Activated T-cell treated with anti-CD3 and anti-CD28 coated beads, Interleukin-2, amount 50 U/mL, for 24 hours (primary cell): ENCODE results near the gene BID.

ENCODE experiments used
- DNase-seq: peaks from one replicate; pipeline ENCODE4 v3.0.0-alpha.2; 2020
- H3K27ac Mint-ChIP-seq: 2 replicates; pipeline ENCODE4 v1.8.0; 2020; ENCODE audit warnings: mild to moderate bottlenecking, mixed read lengths
- H3K27me3 Mint-ChIP-seq: 2 replicates; pipeline ENCODE4 v1.8.0; 2020; ENCODE audit warnings: mixed read lengths
- H3K36me3 Mint-ChIP-seq: 2 replicates; pipeline ENCODE4 v1.8.0; 2020; ENCODE audit warnings: low read depth, mixed read lengths
- H3K4me1 Mint-ChIP-seq: 2 replicates; pipeline ENCODE4 v1.8.0; 2020; ENCODE audit warnings: low read depth, mixed read lengths
- H3K4me3 Mint-ChIP-seq: 2 replicates; pipeline ENCODE4 v1.8.0; 2020; ENCODE audit warnings: mild to moderate bottlenecking, moderate library complexity, mixed read lengths
- H3K9me3 Mint-ChIP-seq: 2 replicates; pipeline ENCODE4 v1.8.0; 2020; ENCODE audit warnings: mixed read lengths

Gene BID

DNA sequence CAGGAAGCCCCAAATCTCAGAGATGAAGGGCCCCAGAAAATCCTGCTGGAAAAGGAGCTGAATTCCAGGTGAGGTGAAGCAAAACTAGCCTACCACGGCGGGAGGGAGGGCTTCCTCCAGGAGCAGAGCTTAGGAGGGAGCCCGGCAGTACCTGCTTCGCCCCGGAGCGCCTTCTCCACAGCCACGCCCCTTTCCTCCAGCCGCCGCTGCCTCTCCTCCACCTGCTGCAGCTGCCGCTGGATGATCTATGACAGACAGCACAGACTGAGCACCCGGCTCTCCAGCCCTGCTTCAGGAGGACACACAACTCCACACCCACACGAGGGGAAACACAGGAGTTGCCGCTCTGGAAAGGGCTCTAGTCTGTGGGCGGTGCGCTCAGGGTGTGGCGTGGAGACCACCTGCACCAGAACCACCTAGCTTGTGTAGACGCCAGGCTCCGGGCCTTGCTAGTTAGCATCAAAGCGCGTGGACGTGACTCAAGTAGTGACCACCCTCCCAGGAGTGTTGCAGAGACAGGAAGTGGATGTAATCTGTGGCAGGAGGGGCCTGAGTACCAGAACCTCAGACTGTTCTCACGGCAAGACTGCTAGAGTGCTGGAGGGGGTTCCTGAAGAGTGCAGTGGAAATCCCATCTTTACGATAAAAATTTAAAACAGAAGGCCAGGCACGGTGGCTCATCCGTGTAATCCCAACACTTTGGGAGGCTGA, 34.6 kb upstream of the BID start:
- H3K9me3 Mint-ChIP-seq: no peaks in the 10 kb centered on the region
- H3K4me1 Mint-ChIP-seq: no peaks in the 10 kb centered on the region
- DNase-seq: no peak
- H3K27me3 Mint-ChIP-seq: no peaks in the 10 kb centered on the region
- H3K36me3 Mint-ChIP-seq: peaks cover 73% of the 10 kb centered on the region
- H3K4me3 Mint-ChIP-seq: no peak overlapping the region
- no peak overlapping the region for H3K27ac Mint-ChIP-seq

DNA sequence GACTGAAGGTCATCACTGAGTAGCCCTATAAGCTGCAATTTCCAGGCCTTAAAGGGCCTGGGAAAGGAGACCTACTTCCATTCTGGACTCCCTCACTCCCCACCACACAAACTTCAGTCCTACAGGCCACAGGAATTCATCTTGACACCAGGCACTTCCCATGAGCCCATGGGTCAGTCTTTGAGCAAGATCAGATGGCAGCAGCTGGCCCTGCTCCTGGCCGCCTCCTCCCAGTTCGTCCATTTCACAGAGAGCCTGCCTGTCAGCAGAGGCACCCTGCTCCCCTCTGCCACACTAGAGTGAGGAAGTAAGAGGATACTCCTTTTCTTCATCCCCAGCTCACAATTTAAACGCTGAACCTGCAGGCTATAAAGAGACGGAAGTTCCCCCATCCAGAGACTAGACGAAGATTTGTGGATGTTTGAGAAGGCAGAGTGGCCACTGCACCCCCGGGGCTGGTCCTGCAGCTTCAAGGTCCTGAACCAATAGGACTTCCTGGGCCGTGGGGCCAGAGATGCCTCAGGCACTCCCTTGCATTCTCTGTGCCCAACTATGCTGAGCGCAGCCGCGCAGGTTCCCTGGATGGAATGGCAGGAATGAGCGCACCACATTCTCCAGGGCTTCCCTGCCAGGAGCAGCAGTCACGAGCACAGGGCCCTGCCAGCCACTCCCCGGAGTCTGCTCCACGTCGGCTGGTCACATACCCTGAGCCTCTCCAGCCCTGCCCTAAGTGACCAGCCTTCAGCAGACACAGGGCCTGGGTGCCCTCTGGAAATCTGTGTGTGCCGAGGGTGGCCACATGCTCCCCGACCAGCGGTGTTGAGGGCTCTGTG, 33.5 kb upstream of the BID start:
- no peak overlapping the region for H3K4me3 Mint-ChIP-seq
- peaks cover 64% of the 10 kb centered on the region for H3K36me3 Mint-ChIP-seq
- no peak overlapping the region for H3K27ac Mint-ChIP-seq
- DNase-seq: no peak
- H3K4me1 Mint-ChIP-seq: no peaks in the 10 kb centered on the region
- no peaks in the 10 kb centered on the region for H3K27me3 Mint-ChIP-seq
- no peaks in the 10 kb centered on the region for H3K9me3 Mint-ChIP-seq

DNA sequence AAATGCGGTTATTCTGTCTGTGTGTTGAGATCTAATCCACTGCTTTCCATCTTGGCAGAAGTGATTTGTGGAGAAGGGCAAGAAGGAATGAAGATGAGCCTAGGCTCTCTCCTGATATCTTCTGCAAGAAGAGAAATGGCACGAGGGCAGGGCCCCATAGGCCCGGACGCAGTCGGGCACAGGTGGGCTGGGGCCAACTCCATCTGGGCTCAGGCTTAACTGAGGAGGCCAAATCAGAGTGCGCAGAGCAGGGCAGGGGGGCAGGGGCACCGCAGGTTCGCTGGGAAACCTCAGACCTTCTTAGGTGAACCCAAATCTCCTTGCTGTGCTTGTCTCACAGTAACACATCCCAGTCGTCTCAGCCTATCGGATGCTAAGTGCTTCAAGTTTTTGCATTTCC, 32.8 kb upstream of the BID start:
- H3K27ac Mint-ChIP-seq: no peak overlapping the region
- no peaks in the 10 kb centered on the region for H3K27me3 Mint-ChIP-seq
- no peaks in the 10 kb centered on the region for H3K9me3 Mint-ChIP-seq
- H3K4me3 Mint-ChIP-seq: no peak overlapping the region
- peaks cover 60% of the 10 kb centered on the region for H3K36me3 Mint-ChIP-seq
- no peaks in the 10 kb centered on the region for H3K4me1 Mint-ChIP-seq
- no peak for DNase-seq

DNA sequence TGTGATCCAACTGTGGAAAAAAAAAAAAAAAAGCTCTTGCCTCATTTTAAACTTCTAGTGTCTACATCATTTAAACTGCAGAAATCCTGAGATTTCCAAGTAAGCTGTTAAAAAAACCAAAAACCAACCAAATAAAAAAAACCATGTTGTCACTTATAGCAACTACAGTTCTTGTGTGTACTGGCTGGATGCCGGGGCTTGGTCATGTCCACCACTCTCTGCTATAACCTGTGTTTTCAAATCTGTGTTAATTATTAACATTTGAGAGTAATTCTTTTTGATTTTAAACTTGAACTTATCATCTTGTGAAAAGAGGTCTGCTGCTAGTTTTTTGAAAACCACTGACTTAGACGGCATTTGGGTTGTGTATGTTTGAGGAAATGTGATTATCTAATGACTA, 32.2 kb upstream of the BID start:
- no peaks in the 10 kb centered on the region for H3K4me1 Mint-ChIP-seq

DNA sequence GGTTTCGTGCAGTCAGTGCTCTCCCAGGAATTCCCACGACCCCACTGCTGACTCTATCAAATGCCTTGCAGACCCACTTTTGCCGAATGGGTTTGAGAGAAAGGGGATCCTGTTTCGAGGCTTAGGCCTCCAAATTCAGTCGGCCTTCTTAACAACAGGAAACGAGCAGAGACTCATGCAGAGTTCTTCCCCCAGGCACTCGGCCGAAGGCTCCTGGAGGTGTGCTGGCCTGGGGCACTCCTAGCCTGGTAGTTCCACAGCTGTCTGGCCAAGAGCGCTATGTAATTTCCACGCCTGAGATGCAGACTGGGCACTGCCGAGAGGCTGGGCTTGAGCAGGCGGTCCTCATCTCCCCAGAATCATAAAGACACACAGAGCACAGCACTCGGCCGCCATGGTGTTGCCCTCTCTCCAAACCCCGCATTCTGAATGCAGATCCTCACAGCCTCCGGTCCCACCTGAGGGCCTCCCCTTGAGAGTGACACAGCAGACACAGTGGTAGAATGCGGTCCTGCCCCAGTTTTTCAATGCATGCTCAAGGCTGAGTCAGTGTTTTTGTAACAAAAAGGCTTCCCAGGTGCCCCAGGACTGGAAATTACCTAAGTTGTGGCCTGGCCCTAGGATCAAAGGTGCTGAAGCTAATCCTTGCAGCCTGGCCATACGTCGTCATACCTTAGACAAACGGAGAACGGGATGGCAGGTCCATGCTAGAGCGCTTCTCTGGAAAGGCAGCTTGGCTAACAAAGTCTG, 30.2 kb upstream of the BID start:
- Mint-ChIP-seq H3K9me3 (no peaks in the 10 kb centered on the region), H3K36me3 (peaks cover 43% of the 10 kb centered on the region), H3K27ac (no peak overlapping the region), H3K4me3 (no peak overlapping the region), H3K27me3 (no peaks in the 10 kb centered on the region), H3K4me1 (no peaks in the 10 kb centered on the region)
- no peak for DNase-seq

More for the DNA sequence above, 32.2 kb upstream of the BID start:
- Mint-ChIP-seq H3K36me3 (peaks cover 55% of the 10 kb centered on the region), H3K4me3 (no peak overlapping the region), H3K9me3 (no peaks in the 10 kb centered on the region), H3K27me3 (no peaks in the 10 kb centered on the region), H3K27ac (no peak overlapping the region)
- DNase-seq: no peak

DNA sequence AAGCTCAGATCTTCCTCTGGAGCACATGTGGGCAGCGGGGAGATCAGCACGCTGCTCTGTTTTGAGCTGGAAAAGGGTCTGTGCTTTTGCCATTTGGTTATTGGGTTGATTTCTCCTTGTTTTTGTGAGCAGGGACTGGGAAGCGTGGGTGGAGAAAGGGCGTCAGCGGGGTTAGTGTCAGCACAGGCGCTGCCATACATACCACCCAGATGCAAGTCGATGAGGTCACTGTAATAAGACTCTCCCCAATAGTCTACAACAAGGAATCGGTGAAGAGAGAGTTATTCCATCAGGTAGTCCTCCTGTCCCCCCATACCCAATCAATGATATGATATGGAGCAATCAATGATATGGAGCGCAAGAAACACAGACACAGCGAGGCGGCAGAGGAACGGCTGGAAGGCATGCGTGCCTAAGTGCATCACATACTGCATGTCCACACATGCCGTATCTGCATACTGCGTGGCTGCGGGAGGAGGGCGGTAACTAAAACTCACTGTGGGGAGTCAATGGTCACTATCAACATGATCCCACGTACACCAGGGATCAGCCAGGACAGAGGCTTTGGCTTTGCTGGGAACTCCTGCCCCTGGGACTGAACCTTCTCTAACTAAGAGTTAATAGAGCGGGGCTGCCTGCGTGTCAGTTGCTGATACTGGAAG, 29.5 kb upstream of the BID start:
- Mint-ChIP-seq H3K36me3 (peaks cover 38% of the 10 kb centered on the region), H3K27me3 (no peaks in the 10 kb centered on the region), H3K9me3 (no peaks in the 10 kb centered on the region), H3K4me1 (no peaks in the 10 kb centered on the region), H3K27ac (no peak overlapping the region), H3K4me3 (no peak overlapping the region)
- no peak for DNase-seq

DNA sequence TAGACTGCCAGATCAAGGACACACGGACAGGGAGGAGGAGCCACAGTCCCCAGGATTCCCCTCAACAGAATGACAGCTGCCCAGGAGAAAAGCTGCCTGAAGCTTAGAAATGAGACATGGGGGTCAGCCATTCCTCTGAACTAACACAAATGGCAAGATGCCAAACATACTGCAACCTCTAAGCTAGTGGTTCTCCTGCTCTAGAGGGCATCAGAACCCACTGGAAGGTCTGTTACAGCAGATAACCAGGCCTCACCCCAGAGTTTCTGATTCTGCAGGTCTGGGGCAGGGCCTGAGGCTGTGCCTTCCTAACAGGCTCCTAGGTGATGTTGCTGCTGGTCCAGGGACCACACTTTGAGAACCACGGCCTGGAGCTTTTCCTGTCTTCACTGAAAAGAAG, 28.6 kb upstream of the BID start:
- Mint-ChIP-seq H3K27me3 (no peaks in the 10 kb centered on the region), H3K27ac (no peak overlapping the region), H3K9me3 (no peaks in the 10 kb centered on the region), H3K36me3 (peaks cover 31% of the 10 kb centered on the region), H3K4me3 (no peak overlapping the region), H3K4me1 (peaks cover 4% of the 10 kb centered on the region)
- no peak for DNase-seq

DNA sequence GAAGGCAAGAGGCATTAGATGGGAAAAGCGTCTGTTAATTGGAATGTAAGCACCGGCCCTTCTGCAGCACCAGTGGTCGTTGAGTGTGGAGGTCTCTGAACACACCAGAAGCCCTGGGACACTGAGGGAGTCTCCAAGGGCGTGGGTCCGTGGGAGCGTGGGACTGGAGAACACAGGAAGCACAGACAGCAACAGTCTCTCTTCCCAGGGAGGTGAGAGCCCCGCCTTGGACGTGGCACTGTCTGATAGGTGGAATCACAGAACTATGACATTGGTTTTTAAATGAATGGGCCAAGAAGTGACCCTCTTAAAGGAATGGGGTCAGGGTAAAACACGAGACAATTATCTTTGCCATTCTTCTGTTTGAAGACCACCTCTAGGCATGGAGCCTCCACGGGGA, 28.1 kb upstream of the BID start:
- no peak overlapping the region for H3K27ac Mint-ChIP-seq
- peaks cover 4% of the 10 kb centered on the region for H3K4me1 Mint-ChIP-seq
- no peak overlapping the region for H3K4me3 Mint-ChIP-seq
- no peaks in the 10 kb centered on the region for H3K27me3 Mint-ChIP-seq
- peaks cover 27% of the 10 kb centered on the region for H3K36me3 Mint-ChIP-seq
- no peak for DNase-seq
- no peaks in the 10 kb centered on the region for H3K9me3 Mint-ChIP-seq

DNA sequence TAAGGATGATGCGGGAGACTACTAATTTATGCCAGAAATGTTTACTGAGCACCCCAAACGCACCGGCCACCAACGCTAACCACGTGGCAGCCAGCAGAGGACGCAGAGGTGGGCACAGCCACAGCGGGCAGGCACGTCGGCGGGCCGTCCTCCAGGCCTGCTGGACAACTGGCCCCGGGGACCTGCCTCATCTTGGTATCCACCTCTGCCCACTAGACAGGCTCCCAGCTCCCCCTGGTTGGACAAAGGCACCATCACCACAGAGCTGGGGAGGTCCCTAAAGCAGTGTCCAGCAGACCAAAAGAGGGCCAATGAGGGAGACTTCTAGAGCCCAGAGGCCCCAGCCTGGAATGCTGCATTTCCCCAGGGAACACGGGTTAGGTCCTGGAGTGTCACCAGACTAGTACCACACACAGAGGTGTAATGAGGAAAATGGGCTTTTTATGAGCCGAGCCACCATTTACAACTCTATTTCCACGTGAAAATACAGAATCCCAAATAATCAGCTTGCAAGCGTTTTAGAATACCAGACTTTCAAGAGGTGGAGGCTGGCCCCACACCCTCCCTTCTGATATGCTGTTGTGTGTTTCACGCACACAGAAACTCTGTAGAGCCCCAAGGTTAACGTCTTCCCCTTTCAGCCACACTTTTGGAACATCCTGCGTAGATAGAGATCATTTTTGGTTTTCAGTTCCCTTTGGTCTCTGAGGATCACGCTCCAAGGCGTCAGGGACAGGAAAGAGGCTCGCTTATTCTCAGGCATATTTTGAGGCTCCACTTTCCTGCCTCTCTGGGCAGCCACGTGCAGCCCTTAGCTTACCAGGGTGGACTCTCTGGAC, 23.7 kb upstream of the BID start:
- no peaks in the 10 kb centered on the region for H3K9me3 Mint-ChIP-seq
- H3K27me3 Mint-ChIP-seq: no peaks in the 10 kb centered on the region
- no peak for DNase-seq
- peaks cover 4% of the 10 kb centered on the region for H3K4me1 Mint-ChIP-seq
- no peaks in the 10 kb centered on the region for H3K36me3 Mint-ChIP-seq
- H3K4me3 Mint-ChIP-seq: no peak overlapping the region
- H3K27ac Mint-ChIP-seq: no peak overlapping the region

DNA sequence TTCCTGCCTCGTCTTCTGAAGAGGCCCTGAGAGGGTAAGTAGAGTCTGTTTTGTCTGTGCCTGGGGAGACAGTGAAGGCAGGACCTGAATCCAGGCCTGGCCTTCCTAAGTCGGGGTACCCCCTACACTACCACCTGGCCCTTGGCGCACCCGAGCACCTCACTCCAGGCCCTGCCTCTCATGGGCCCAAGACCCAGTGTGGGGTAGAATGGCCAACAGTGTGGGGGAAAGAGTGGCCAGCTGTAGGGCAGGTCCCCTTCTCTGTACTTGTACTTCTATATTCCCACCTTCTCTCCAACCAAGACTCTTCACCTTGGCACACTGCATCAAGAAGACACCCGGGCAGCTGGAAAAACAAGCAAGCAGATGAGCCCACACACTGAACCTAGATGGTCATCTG, 22.4 kb upstream of the BID start:
- H3K27me3 Mint-ChIP-seq: no peaks in the 10 kb centered on the region
- H3K9me3 Mint-ChIP-seq: no peaks in the 10 kb centered on the region
- H3K27ac Mint-ChIP-seq: no peak overlapping the region
- H3K4me3 Mint-ChIP-seq: no peak overlapping the region
- no peak for DNase-seq
- H3K4me1 Mint-ChIP-seq: peaks cover 4% of the 10 kb centered on the region
- H3K36me3 Mint-ChIP-seq: peaks cover under 1% of the 10 kb centered on the region

DNA sequence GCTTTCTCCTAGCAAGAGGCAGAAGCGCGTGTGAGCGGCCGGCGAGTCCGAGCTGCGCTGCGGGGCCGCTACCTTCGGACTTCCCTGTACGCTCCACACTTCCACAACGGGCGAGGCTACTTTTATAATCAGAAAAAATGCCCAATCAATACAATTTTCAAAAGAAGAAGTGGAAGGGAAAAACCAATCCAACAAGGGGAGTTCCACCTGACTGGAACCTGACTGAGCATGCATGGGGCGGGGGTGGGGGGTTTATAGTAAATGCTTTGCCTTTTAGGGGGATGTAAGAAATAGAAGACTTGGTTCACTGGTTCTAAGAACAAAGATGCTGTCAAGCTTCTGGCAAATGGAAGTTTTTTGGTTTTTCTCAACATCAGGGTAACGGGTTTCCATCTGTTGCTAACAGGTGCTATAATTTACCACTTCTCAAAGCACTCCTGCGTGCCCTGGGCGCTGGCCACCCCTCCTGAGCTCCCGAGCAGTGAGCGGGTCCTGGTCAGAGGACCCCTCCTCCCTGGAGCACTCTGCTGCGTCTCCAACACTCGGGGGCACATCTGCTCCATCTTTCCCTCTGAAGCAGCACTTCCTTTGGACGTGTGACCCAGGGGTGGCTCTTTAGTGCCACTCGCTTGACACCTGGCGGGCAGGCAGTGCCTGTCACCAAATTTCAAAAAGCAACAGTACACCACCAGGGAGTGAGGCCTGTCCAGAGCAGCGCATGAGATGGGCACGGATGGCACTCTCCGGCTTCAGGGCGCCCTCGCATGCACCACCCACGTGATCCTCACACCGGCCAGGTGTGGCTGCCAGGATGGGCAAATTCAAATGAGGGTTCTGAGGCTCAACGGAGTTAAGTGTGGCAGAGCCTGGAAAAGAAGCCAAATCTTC, 21.6 kb upstream of the BID start:
- DNase-seq: no peak
- H3K27ac Mint-ChIP-seq: no peak overlapping the region
- H3K4me1 Mint-ChIP-seq: peaks cover 4% of the 10 kb centered on the region
- peaks cover 5% of the 10 kb centered on the region for H3K36me3 Mint-ChIP-seq
- H3K9me3 Mint-ChIP-seq: no peaks in the 10 kb centered on the region
- H3K27me3 Mint-ChIP-seq: no peaks in the 10 kb centered on the region
- no peak overlapping the region for H3K4me3 Mint-ChIP-seq

DNA sequence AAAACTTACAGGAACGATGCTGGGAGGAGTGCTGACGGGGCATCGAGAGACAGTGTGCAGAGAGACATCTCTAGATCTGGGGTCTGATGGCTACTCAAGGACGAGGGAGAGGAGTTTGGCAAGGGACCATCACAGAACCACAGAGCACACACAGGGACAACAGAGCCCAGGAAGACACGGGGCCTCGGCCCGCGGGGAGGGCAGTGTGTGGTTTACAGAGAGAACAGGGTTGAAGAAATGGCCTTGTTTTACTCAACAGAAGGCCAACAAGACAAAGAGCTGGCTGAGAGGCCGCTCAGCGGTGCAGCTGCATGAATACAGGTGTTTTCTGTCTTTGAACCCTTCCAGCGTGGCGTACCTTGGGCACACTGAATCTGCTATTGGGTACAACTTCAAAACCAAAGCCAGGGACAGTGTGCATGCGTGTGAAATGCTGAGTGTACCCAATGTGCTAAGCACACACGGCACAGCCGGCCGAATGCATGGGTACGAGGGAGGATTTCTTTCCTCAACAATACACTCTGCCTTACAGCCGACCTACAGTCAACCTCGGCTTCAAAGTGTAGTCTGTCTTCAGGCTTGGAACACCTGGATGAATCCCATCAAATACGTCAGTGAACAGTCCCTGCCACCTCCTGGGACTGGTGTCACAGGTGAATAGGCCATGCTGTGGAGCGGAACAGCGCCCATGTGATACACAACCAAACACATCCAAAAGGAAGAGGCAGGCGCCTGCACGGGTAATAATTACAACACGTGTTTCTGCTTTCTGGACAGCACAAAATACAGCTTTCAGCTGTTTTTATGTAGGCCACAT, 20.7 kb upstream of the BID start:
- DNase-seq: no peak
- Mint-ChIP-seq H3K27me3 (no peaks in the 10 kb centered on the region), H3K27ac (no peak overlapping the region), H3K4me3 (no peak overlapping the region), H3K36me3 (peaks cover 12% of the 10 kb centered on the region), H3K4me1 (peaks cover 4% of the 10 kb centered on the region), H3K9me3 (no peaks in the 10 kb centered on the region)
